GM18868 (cell line): ENCODE results near the gene ANXA5.

Source experiments
- ATAC-seq: cut with Tn5 transposase; IDR thresholded peaks from one replicate; pipeline ENCODE4 v1.9.1; 2021; ENCODE audit warnings: mild to moderate bottlenecking, moderate library complexity; ENCODE audit not compliant: unreplicated experiment

ANXA5 gene

GRCh38 chr4:121712001-121712651 lies 15.3 kb upstream of the ANXA5 start:
- peak; percentile 1 for ATAC-seq

- peak; percentile 96 for ATAC-seq
These were observed 14.7 kb upstream of the ANXA5 start for GRCh38 chr4:121711263-121712000.

- peak; percentile 29 for ATAC-seq
These were observed 13.1 kb upstream of the ANXA5 start for GRCh38 chr4:121709766-121710405.

- no peak for ATAC-seq
These were observed 10.6 kb upstream of the ANXA5 start for GRCh38 chr4:121707344-121707743.

- peak; percentile 48 for ATAC-seq
These were observed 9.8 kb upstream of the ANXA5 start for GRCh38 chr4:121706595-121707021.

- no peak for ATAC-seq
These were observed 8.7 kb upstream of the ANXA5 start for GRCh38 chr4:121705521-121705920.

GRCh38 chr4:121702136-121702535 lies 5.4 kb upstream of the ANXA5 start:
- no peak for ATAC-seq

GRCh38 chr4:121701263-121701662 lies 4.5 kb upstream of the ANXA5 start:
- no peak for ATAC-seq

GRCh38 chr4:121698236-121698671 lies 1.5 kb upstream of the ANXA5 start:
- no peak for ATAC-seq

- peak; percentile 28 for ATAC-seq
These were observed 784 bp upstream of the ANXA5 start for GRCh38 chr4:121697564-121697963.

- peak; percentile 33 for ATAC-seq
These were observed 605 bp downstream of the ANXA5 start for GRCh38 chr4:121696170-121696580.

GRCh38 chr4:121693886-121694285 lies 2.9 kb downstream of the ANXA5 start:
- no peak for ATAC-seq

- no peak for ATAC-seq
These were observed 3.3 kb downstream of the ANXA5 start for GRCh38 chr4:121693450-121693849.

GRCh38 chr4:121692261-121692660 lies 4.5 kb downstream of the ANXA5 start:
- ATAC-seq: no peak

GRCh38 chr4:121690001-121690400 lies 6.8 kb downstream of the ANXA5 start:
- ATAC-seq: peak; percentile 70

- no peak for ATAC-seq
These were observed 8.1 kb downstream of the ANXA5 start for GRCh38 chr4:121688701-121689100.

- ATAC-seq: no peak
These were observed 8.5 kb downstream of the ANXA5 start for GRCh38 chr4:121688261-121688660.

- no peak for ATAC-seq
These were observed 10.5 kb downstream of the ANXA5 start for GRCh38 chr4:121686255-121686654.

GRCh38 chr4:121685257-121685656 lies 11.5 kb downstream of the ANXA5 start:
- no peak for ATAC-seq

- no peak for ATAC-seq
These were observed 12.2 kb downstream of the ANXA5 start for GRCh38 chr4:121684561-121684960.

GRCh38 chr4:121684016-121684415 lies 12.8 kb downstream of the ANXA5 start:
- no peak for ATAC-seq

GRCh38 chr4:121680571-121680970 lies 16.2 kb downstream of the ANXA5 start:
- no peak for ATAC-seq
